Activated CD4-positive, alpha-beta T cell treated with anti-CD3 and anti-CD28 coated beads, Interleukin-2, amount 50 U/mL, for 1 hour (primary cell): ENCODE results near the gene CACNA2D4.

Experiments
- DNase-seq: peaks from one replicate; pipeline ENCODE4 v3.0.0-alpha.2; 2020

The CACNA2D4 gene

GRCh38 chr12:1916371-1917171, 1.9 kb downstream of the CACNA2D4 start:
- no peak for DNase-seq

GRCh38 chr12:1915082-1915968, 3.1 kb downstream of the CACNA2D4 start:
- no peak for DNase-seq

GRCh38 chr12:1914114-1914911, 4.1 kb downstream of the CACNA2D4 start:
- DNase-seq, result no peak

- DNase-seq, result no peak
Observed at GRCh38 chr12:1913377-1914113, 4.9 kb downstream of the CACNA2D4 start.

- no peak for DNase-seq
Observed at GRCh38 chr12:1912580-1913376, 5.7 kb downstream of the CACNA2D4 start.

- no peak for DNase-seq
Observed at GRCh38 chr12:1911598-1912575, 6.6 kb downstream of the CACNA2D4 start.

GRCh38 chr12:1910468-1910867, 8.0 kb downstream of the CACNA2D4 start:
- no peak for DNase-seq

GRCh38 chr12:1908758-1909157, 9.7 kb downstream of the CACNA2D4 start:
- no peak for DNase-seq

- peak; percentile 18 for DNase-seq
Observed at GRCh38 chr12:1907652-1908611, 10.5 kb downstream of the CACNA2D4 start.

GRCh38 chr12:1906579-1906978, 11.9 kb downstream of the CACNA2D4 start:
- DNase-seq, result no peak

GRCh38 chr12:1904875-1905274, 13.6 kb downstream of the CACNA2D4 start:
- no peak for DNase-seq

- DNase-seq, result no peak
Observed at GRCh38 chr12:1896964-1897363, 21.5 kb downstream of the CACNA2D4 start.

GRCh38 chr12:1890810-1891209, 27.6 kb downstream of the CACNA2D4 start:
- no peak for DNase-seq

- DNase-seq, result no peak
Observed at GRCh38 chr12:1890119-1890703, 28.2 kb downstream of the CACNA2D4 start.

- no peak for DNase-seq
Observed at GRCh38 chr12:1888923-1889322, 29.5 kb downstream of the CACNA2D4 start.

- no peak for DNase-seq
Observed at GRCh38 chr12:1886396-1887008, 31.9 kb downstream of the CACNA2D4 start.

- DNase-seq, result no peak
Observed at GRCh38 chr12:1885599-1886245, 32.7 kb downstream of the CACNA2D4 start.
